AG04450 (cell line): ENCODE measurements around the gene TCTN1. TPM values are rescaled to one million over a fixed set of nuclear protein-coding genes. Genes with fewer than 3 reads are reported as not detected.
A peak's percentile ranks its signal among the peaks of the same experiment; 100 is the strongest.

Experiments used
- CTCF ChIA-PET: fragments of 300-600, 350-600 bp; formaldehyde crosslinking; extraction: SDS; loops from one replicate; lab custom pipeline; 2022; ENCODE audit warnings: antibody characterized with exemption, inconsistent platforms; lab: Charles Lee
- POLR2A ChIA-PET: fragments of 350-600 bp; formaldehyde crosslinking; extraction: SDS; loops from one replicate; lab custom pipeline; 2021; ENCODE audit warnings: antibody characterized with exemption, inconsistent platforms; lab: Yijun Ruan, JAX
- DNase-seq: peaks from one replicate; pipeline ENCODE4 v3.0.0-alpha.2; 2011; ENCODE audit warnings: low read depth, low spot score
- H3K27ac ChIP-seq: one replicate; pipeline ENCODE4 v1.5.1; 2012; ENCODE audit warnings: low read depth, low read length, control low read depth
- H3K27me3 ChIP-seq: one replicate; pipeline ENCODE4 v1.6.0; 2012; ENCODE audit warnings: low read length; ENCODE audit not compliant: control insufficient read depth, insufficient read depth
- H3K4me3 ChIP-seq: 2 replicates; pipeline ENCODE4 v1.5.1; 2011; ENCODE audit warnings: mild to moderate bottlenecking, low read depth, low read length, control low read depth
- H3K9me3 ChIP-seq: 2 replicates; pipeline ENCODE4 v1.5.1; 2012; ENCODE audit warnings: low read length; ENCODE audit not compliant: control insufficient read depth, insufficient read depth
- CTCF ChIP-seq: IDR thresholded peaks from 2 replicates; pipeline ENCODE4 v1.5.1; 2011; ENCODE audit warnings: low read depth, low read length, control low read depth, inconsistent platforms
- polyA plus RNA-seq: library from polyadenylated mRNA; depleted of rRNA; stranded (reverse); fragments of >200 nt; gene quantifications from 2 replicates; pipeline ENCODE4 v1.2.3, GENCODE V29; 2011

TCTN1 gene
- polyA plus RNA-seq, 1 experiment = 35.4 TPM

GRCh38 chr12:110638796-110639195 is 24.9 kb downstream of the TCTN1 start:
- Histone ChIP-seq H3K9me3 (no peaks in the 10 kb centered on the region), H3K4me3 (no peak overlapping the region), H3K27ac (peak overlapping the region; percentile 84), H3K27me3 (no peaks in the 10 kb centered on the region)
- no peak for TF ChIP-seq CTCF
- CTCF ChIA-PET = interaction anchor here (1.1 to 2.7 kb wide), 3 partner anchors 18 to 249 kb away, joined by 3 to 7 read pairs (median 3); no protein-coding TSS in a partner anchor
- no peak for DNase-seq
- POLR2A ChIA-PET = no interaction called here

GRCh38 chr12:110639336-110640141 is 25.6 kb downstream of the TCTN1 start:
- Histone ChIP-seq H3K27ac (peak overlapping the region; percentile 84), H3K4me3 (no peak overlapping the region), H3K9me3 (no peaks in the 10 kb centered on the region), H3K27me3 (no peaks in the 10 kb centered on the region)
- DNase-seq = peak; percentile 41
- TF ChIP-seq CTCF = no peak
- ChIA-PET CTCF (interaction anchor here (1.1 to 2.7 kb wide), 3 partner anchors 18 to 249 kb away, joined by 3 to 7 read pairs (median 3); no protein-coding TSS in a partner anchor), POLR2A (no interaction called here)

- ChIA-PET CTCF (interaction anchor here (2.7 kb wide), 1 partner anchor 248 kb away, joined by 7 read pairs; no protein-coding TSS in a partner anchor), POLR2A (no interaction called here)
- no peak for DNase-seq
- H3K4me3 ChIP-seq = no peak overlapping the region
- H3K9me3 ChIP-seq = no peaks in the 10 kb centered on the region
- no peaks in the 10 kb centered on the region for H3K27me3 ChIP-seq
- no peak for TF ChIP-seq CTCF
- H3K27ac ChIP-seq = no peak overlapping the region
These were observed 26.5 kb downstream of the TCTN1 start for GRCh38 chr12:110640275-110641025.

- TF ChIP-seq CTCF = no peak
- Histone ChIP-seq H3K4me3 (no peak overlapping the region), H3K9me3 (no peaks in the 10 kb centered on the region), H3K27ac (no peak overlapping the region), H3K27me3 (no peaks in the 10 kb centered on the region)
- DNase-seq = no peak
- CTCF ChIA-PET = interaction anchor here (0.7 kb wide), 1 partner anchor 186 kb away, joined by 3 read pairs; no protein-coding TSS in a partner anchor
- POLR2A ChIA-PET = interaction anchor here (0.7 kb wide), 2 partner anchors 21 to 28 kb away, joined by 3 read pairs; no protein-coding TSS in a partner anchor
These were observed 27.6 kb downstream of the TCTN1 start for GRCh38 chr12:110641521-110641920.
